Brain microvascular endothelial cell (primary cell): ENCODE results near the gene ABCC6.
"Not testable (repeated sequence)": the region's sequence is repeated elsewhere in the genome, so short reads cannot be mapped to it uniquely, and the experiment has no call there.

Experiments used
- DNase-seq: peaks from one replicate; pipeline ENCODE4 v3.0.0-alpha.2; 2020
- H3K27ac ChIP-seq: fragments of 250-450 bp; sonication (Bioruptor Pico); 2 replicates; pipeline ENCODE4 v1.5.1; 2020; ENCODE audit warnings: mild to moderate bottlenecking, moderate library complexity
- H3K27me3 ChIP-seq: fragments of 250-450 bp; sonication (Bioruptor Pico); replicated peaks from 2 replicates; pipeline ENCODE4 v1.5.1; 2020; ENCODE audit warnings: mild to moderate bottlenecking
- H3K36me3 ChIP-seq: fragments of 250-450 bp; sonication (Bioruptor Pico); replicated peaks from 2 replicates; pipeline ENCODE4 v1.5.1; 2020; ENCODE audit warnings: mild to moderate bottlenecking
- H3K4me3 ChIP-seq: 2 replicates; pipeline ENCODE4 v1.5.1; 2011; ENCODE audit warnings: low read depth, mild to moderate bottlenecking, control low read depth, low read length, moderate library complexity
- CTCF ChIP-seq: IDR thresholded peaks from 2 replicates; pipeline ENCODE4 v1.5.1; 2011; ENCODE audit warnings: low read depth, mild to moderate bottlenecking, moderate library complexity, low read length, control low read depth, inconsistent platforms; ENCODE audit errors: missing control alignments
- in situ Hi-C: cut with HindIII; loops from 2 replicates; pipeline ENCODE4 v1.10.0; 2017; ENCODE audit warnings: low sequenced_read_pairs, low pct_ligation_motif_present

ABCC6 gene

GRCh38 chr16:16182918-16183317 lies 40.4 kb downstream of the ABCC6 start:
- Histone ChIP-seq H3K27me3 (no peaks in the 10 kb centered on the region), H3K27ac (no peak overlapping the region), H3K4me3 (no peak overlapping the region), H3K36me3 (no peaks in the 10 kb centered on the region)
- in situ Hi-C loops, result no loop called here
- TF ChIP-seq CTCF, result no peak
- no peak for DNase-seq

- H3K4me3 ChIP-seq, H3K36me3 ChIP-seq, DNase-seq, H3K27me3 ChIP-seq, in situ Hi-C loops, H3K27ac ChIP-seq: not testable (repeated sequence)
Measured at GRCh38 chr16:16181748-16182147, 41.5 kb downstream of the ABCC6 start.

GRCh38 chr16:16178455-16179162 lies 44.7 kb downstream of the ABCC6 start:
- H3K27ac ChIP-seq, result no peak overlapping the region
- no peak for DNase-seq
- H3K4me3 ChIP-seq, result no peak overlapping the region
- TF ChIP-seq CTCF, result no peak
- H3K36me3 ChIP-seq, result no peaks in the 10 kb centered on the region
- no peaks in the 10 kb centered on the region for H3K27me3 ChIP-seq
- in situ Hi-C loops, result no loop called here

- DNase-seq, result no peak
- H3K27me3 ChIP-seq, result no peaks in the 10 kb centered on the region
- in situ Hi-C loops, result no loop called here
- no peak overlapping the region for H3K27ac ChIP-seq
- no peaks in the 10 kb centered on the region for H3K36me3 ChIP-seq
- no peak for TF ChIP-seq CTCF
- H3K4me3 ChIP-seq, result no peak overlapping the region
Measured at GRCh38 chr16:16176328-16176727, 47.0 kb downstream of the ABCC6 start.

GRCh38 chr16:16175296-16175695 lies 48.0 kb downstream of the ABCC6 start:
- no peaks in the 10 kb centered on the region for H3K27me3 ChIP-seq
- H3K4me3 ChIP-seq, result no peak overlapping the region
- no peak for TF ChIP-seq CTCF
- in situ Hi-C loops, result no loop called here
- H3K27ac ChIP-seq, result no peak overlapping the region
- DNase-seq, result no peak
- no peaks in the 10 kb centered on the region for H3K36me3 ChIP-seq

GRCh38 chr16:16172991-16173390 lies 50.3 kb downstream of the ABCC6 start:
- H3K36me3 ChIP-seq, result no peaks in the 10 kb centered on the region
- no peak overlapping the region for H3K27ac ChIP-seq
- in situ Hi-C loops, result no loop called here
- no peak for DNase-seq
- TF ChIP-seq CTCF, result no peak
- H3K4me3 ChIP-seq, result no peak overlapping the region
- no peaks in the 10 kb centered on the region for H3K27me3 ChIP-seq
